ENCODE measurements around the gene PAPSS2.

PAPSS2 gene

GRCh38 chr10:87775766-87776165 is 116.1 kb downstream of the PAPSS2 start:
- TF ChIP-seq CTCF (IDR thresholded peaks at IDR 0.05; ENCODE audit: low read depth, low read length): no peak
- H3K4me3 ChIP-seq (ENCODE audit: low read depth, low read length): peak overlapping the region; percentile 37; the same call in 1 of the 2 replicates

- H3K4me3 ChIP-seq (ENCODE audit: low read depth, low read length): no peak overlapping the region
- no peak for TF ChIP-seq CTCF (IDR thresholded peaks at IDR 0.05; ENCODE audit: low read depth, low read length)
These were observed 116.7 kb downstream of the PAPSS2 start for GRCh38 chr10:87776328-87776727.

GRCh38 chr10:87781545-87781944 is 121.9 kb downstream of the PAPSS2 start:
- no peak for TF ChIP-seq CTCF (IDR thresholded peaks at IDR 0.05; ENCODE audit: low read depth, low read length)
- H3K4me3 ChIP-seq (ENCODE audit: low read depth, low read length): no peak overlapping the region

GRCh38 chr10:87782721-87783120 is 123.0 kb downstream of the PAPSS2 start:
- TF ChIP-seq CTCF (IDR thresholded peaks at IDR 0.05; ENCODE audit: low read depth, low read length): no peak
- no peak overlapping the region for H3K4me3 ChIP-seq (ENCODE audit: low read depth, low read length)

- no peak overlapping the region for H3K4me3 ChIP-seq (ENCODE audit: low read depth, low read length)
- no peak for TF ChIP-seq CTCF (IDR thresholded peaks at IDR 0.05; ENCODE audit: low read depth, low read length)
These were observed 126.7 kb downstream of the PAPSS2 start for GRCh38 chr10:87786421-87786820.

- TF ChIP-seq CTCF (IDR thresholded peaks at IDR 0.05; ENCODE audit: low read depth, low read length): no peak
These were observed 130.5 kb downstream of the PAPSS2 start for GRCh38 chr10:87790185-87790584.

GRCh38 chr10:87794285-87794684 is 134.6 kb downstream of the PAPSS2 start:
- H3K4me3 ChIP-seq (ENCODE audit: low read depth, low read length): no peak overlapping the region
- TF ChIP-seq CTCF (IDR thresholded peaks at IDR 0.05; ENCODE audit: low read depth, low read length): no peak

More at GRCh38 chr10:87790185-87790584, 130.5 kb downstream of the PAPSS2 start:
- no peak overlapping the region for H3K4me3 ChIP-seq (ENCODE audit: low read depth, low read length)

All from WI38 (cell line).